Measurements from ENCODE around the gene GSE1. TPM values are rescaled to one million over a fixed set of nuclear protein-coding genes. Genes with fewer than 3 reads are reported as not detected.
A peak's percentile ranks its signal among the peaks of the same experiment; 100 is the strongest.
"Not testable (repeated sequence)": the region's sequence is repeated elsewhere in the genome, so short reads cannot be mapped to it uniquely, and the experiment has no call there.

The GSE1 gene
- total RNA-seq, 4 donors from 2014 or later = 100 to 139 (median 120) TPM

DNA sequence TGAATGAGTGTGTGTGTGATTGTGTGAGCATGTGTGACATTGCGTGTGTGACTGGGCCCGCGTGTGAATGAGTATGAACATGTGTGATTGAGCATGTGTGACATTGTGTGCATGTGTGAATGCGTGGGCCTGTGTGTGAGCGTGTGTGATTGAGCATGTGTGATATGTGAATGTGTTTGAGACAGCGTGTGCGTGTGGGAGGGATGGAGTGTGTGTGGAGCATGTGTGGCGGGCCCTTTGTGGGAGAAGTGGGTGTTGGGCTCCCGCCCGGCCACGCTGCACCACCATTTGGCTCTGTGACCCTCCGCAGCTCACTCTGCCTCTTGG lies 22.7 kb upstream of the GSE1 start:
- TF ChIP-seq, protein P1, sequence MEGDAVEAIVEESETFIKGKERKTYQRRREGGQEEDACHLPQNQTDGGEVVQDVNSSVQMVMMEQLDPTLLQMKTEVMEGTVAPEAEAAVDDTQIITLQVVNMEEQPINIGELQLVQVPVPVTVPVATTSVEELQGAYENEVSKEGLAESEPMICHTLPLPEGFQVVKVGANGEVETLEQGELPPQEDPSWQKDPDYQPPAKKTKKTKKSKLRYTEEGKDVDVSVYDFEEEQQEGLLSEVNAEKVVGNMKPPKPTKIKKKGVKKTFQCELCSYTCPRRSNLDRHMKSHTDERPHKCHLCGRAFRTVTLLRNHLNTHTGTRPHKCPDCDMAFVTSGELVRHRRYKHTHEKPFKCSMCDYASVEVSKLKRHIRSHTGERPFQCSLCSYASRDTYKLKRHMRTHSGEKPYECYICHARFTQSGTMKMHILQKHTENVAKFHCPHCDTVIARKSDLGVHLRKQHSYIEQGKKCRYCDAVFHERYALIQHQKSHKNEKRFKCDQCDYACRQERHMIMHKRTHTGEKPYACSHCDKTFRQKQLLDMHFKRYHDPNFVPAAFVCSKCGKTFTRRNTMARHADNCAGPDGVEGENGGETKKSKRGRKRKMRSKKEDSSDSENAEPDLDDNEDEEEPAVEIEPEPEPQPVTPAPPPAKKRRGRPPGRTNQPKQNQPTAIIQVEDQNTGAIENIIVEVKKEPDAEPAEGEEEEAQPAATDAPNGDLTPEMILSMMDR (IDR thresholded peaks at IDR 0.05) = no peak
- TF ChIP-seq EP300 (IDR thresholded peaks at IDR 0.05; ENCODE audit: low read depth) = no peak
- TF ChIP-seq POLR2A (IDR thresholded peaks at IDR 0.05) = no peak
- no peak for TF ChIP-seq POLR2AphosphoS5 (IDR thresholded peaks at IDR 0.05)
- Histone ChIP-seq H3K4me3 (no peak overlapping the region), H3K27me3 (no peaks in the 10 kb centered on the region), H3K9me3 (no peaks in the 10 kb centered on the region), H3K27ac (no peak overlapping the region), H3K36me3 (no peaks in the 10 kb centered on the region), H3K4me1 (peaks cover 6 to 38% (median 26%) of the 10 kb centered on the region in 4 donors)
- WGBS, 2 donors (ENCODE audit: low coverage in 1 of 2) = 93 to 98% methylated on average over 7 to 12 of the region's 12 CpGs
- intact Hi-C loops (cut with DNase I; ENCODE audit: low total_unique reads) (no loop called here), in situ Hi-C loops (cut with MboI; ENCODE audit: low pct_ligation_motif_present in 1 of 4, low pct_unique_long_range_greater_than_20kb in 1 of 4, low sequenced_read_pairs in 3 of 4) (no loop called here)
- DNase-seq = no peak

DNA sequence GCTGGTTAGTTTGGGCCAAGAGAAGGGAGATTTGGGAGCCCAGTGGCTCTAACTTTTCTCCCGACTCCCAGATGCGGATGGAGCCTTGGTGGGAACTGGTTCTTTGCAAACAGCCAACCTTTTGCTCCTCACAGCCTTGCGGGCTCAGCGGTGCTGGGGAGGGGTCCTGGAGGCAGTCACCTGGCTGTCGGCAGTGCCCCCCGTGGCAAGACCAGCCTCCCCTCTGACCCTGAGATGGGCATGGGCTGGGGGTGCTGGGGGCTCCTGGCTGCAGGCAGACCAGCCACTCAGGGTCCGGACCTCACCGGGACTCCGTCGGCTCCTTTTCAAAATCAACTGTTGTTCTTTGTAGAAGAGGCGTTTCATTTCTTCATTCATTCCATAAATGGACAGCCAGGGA lies 21.7 kb upstream of the GSE1 start:
- 92% methylated on average over 10 of the region's 11 CpGs; no CpG with 5 or more reads in 1 of the 2 donors for WGBS, 2 donors (ENCODE audit: low coverage in 1 of 2)
- no peaks in the 10 kb centered on the region for H3K9me3 ChIP-seq
- no peak overlapping the region for H3K4me3 ChIP-seq
- no peaks in the 10 kb centered on the region for H3K27me3 ChIP-seq
- DNase-seq = no peak
- H3K36me3 ChIP-seq = no peaks in the 10 kb centered on the region
- peaks cover 6 to 29% (median 20%) of the 10 kb centered on the region in 4 donors for H3K4me1 ChIP-seq
- intact Hi-C loops (cut with DNase I; ENCODE audit: low total_unique reads) = no loop called here
- in situ Hi-C loops (cut with MboI; ENCODE audit: low pct_ligation_motif_present in 1 of 4, low pct_unique_long_range_greater_than_20kb in 1 of 4, low sequenced_read_pairs in 3 of 4) = no loop called here
- H3K27ac ChIP-seq = no peak overlapping the region
- TF ChIP-seq EP300 (IDR thresholded peaks at IDR 0.05; ENCODE audit: low read depth) (no peak), POLR2AphosphoS5 (IDR thresholded peaks at IDR 0.05) (no peak), POLR2A (IDR thresholded peaks at IDR 0.05) (no peak)
- TF ChIP-seq, protein P1 (IDR thresholded peaks at IDR 0.05) = no peak

DNA sequence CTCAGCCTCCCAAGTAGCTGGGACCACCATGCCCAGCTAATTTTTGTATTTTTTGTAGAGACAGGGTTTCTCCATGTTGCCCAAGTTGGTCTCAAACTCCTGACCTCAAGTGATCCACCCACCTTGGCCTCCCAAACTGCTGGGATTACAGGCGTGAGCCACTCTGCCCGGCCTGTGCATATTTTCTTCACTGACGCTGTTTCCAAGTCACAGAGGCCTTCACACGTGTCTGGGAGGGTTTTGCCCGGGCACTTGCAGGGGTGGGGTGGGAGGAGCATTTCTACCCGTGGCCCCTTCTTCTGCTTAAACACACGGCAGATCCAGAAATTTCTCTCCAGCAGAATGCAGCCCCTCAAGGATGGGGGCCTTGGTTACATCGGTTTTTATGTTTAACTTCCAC lies 20.8 kb upstream of the GSE1 start:
- WGBS, 2 donors (ENCODE audit: low coverage in 1 of 2) = 54% methylated on average over 8 of the region's 8 CpGs; no CpG with 5 or more reads in 1 of the 2 donors
- H3K36me3 ChIP-seq; in situ Hi-C loops (cut with MboI; ENCODE audit: low pct_ligation_motif_present in 1 of 4, low pct_unique_long_range_greater_than_20kb in 1 of 4, low sequenced_read_pairs in 3 of 4); H3K9me3 ChIP-seq; H3K4me3 ChIP-seq; intact Hi-C loops (cut with DNase I; ENCODE audit: low total_unique reads); H3K27me3 ChIP-seq; DNase-seq: not testable (repeated sequence)
- peaks cover 6 to 22% (median 15%) of the 10 kb centered on the region in 4 donors for H3K4me1 ChIP-seq
- H3K27ac ChIP-seq = peak overlapping the region in 2 of 4 donors; percentile 11 to 46

DNA sequence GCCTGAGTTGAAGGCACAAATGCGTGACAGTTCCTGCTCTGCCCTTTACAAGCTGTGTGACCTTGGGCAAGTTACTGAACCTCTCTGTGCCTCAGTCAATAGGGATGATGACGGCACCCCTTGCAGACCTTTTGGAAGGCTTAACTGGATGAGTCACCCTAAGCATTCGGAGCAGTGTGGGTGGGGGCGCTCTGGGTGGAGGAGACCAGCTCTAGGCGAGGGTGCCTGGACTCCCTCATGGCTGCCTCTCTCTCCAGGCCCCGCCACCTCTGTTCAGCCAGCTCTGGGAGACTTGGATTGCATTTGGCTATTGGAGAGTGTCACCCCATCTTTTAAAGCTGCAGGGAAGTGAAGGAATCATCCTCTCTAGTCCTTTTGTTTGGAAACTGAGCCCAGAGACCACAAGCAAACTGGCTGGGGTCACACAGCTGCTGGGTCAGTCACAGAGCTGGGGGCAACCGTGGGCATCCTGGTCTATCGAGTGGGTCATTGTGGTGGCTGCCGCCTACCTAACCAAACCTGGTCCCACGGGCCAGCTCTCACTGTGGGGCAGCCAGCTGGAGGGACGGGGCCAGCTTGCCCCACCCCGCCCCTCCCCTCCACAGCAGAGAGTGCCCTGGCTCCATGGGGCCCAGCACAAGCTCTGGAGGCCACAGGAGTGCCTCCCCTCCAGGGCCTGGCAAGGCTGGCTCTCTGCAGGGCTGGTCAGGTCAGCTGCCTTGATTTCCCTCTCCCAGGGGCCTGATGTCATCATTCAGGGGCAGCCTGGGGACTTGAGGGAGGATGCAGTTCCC lies 20.2 kb upstream of the GSE1 start:
- Histone ChIP-seq H3K27me3 (no peaks in the 10 kb centered on the region), H3K9me3 (no peaks in the 10 kb centered on the region), H3K4me1 (peaks cover 6 to 22% (median 15%) of the 10 kb centered on the region in 4 donors), H3K36me3 (no peaks in the 10 kb centered on the region), H3K27ac (peak overlapping the region in 3 of 4 donors; percentile 11 to 46 (median 25)), H3K4me3 (no peak overlapping the region)
- TF ChIP-seq POLR2A (IDR thresholded peaks at IDR 0.05) = no peak
- TF ChIP-seq, protein P1 (IDR thresholded peaks at IDR 0.05) = no peak
- TF ChIP-seq EP300 (IDR thresholded peaks at IDR 0.05; ENCODE audit: low read depth) = no peak
- no peak for TF ChIP-seq POLR2AphosphoS5 (IDR thresholded peaks at IDR 0.05)
- in situ Hi-C loops (cut with MboI; ENCODE audit: low pct_ligation_motif_present in 1 of 4, low pct_unique_long_range_greater_than_20kb in 1 of 4, low sequenced_read_pairs in 3 of 4) (no loop called here), intact Hi-C loops (cut with DNase I; ENCODE audit: low total_unique reads) (no loop called here)
- DNase-seq = no peak
- WGBS, 2 donors (ENCODE audit: low coverage in 1 of 2) = 73% methylated on average over 10 of the region's 12 CpGs; no CpG with 5 or more reads in 1 of the 2 donors
